ENCODE results near the gene CHSY1. TPM values are rescaled to one million over a fixed set of nuclear protein-coding genes. Genes with fewer than 3 reads are reported as not detected.

Gene CHSY1
- total RNA-seq, 5 donors from 2014 or later (not counting 1 experiment from before 2014, with no cell fraction given): 10.8 to 17.7 (median 14.8) TPM

DNA sequence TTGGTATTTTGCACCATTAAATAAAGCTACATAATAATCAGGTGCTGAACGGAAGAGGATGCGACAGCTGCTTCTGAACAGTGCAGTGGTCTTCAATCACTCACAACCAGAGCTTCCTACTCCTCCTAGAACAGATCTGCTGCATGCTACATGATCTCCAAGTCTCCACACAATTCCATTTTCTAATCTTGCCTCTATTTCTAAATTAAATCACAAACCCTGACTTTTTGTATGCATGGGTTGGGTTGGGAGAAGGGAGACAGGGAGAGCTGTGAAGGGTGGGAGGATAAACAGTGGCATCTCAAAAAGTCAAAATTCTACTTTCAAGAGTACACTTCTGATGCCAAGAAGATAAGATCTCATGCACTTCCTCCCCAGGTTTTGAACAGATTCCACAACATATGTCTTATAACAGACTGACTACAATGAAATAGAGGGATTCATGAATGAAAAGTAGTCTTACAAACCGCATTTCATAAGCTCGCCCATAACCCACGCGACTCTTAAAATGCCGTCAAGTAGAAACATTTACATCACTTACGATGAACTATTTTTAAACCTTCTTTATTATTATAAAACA is 57.2 kb downstream of the CHSY1 start:
- H3K36me3 ChIP-seq (ENCODE audit: control insufficient read depth in 2 of 2, extremely low read depth in 1 of 2, insufficient read depth in 1 of 2, low read length in 1 of 2): no peaks in the 10 kb centered on the region
- no peak overlapping the region for H3K27ac ChIP-seq (ENCODE audit: low read length)
- H3K9me3 ChIP-seq: no peaks in the 10 kb centered on the region
- Mint-ChIP-seq H3K4me3 (peak overlapping the region in 2 of 3 donors; percentile 13 to 62), H3K27me3 (no peaks in the 10 kb centered on the region), H3K36me3 (no peaks in the 10 kb centered on the region), H3K9me3 (no peaks in the 10 kb centered on the region), H3K27ac (peak overlapping the region in 1 of 2 donors; percentile 18), H3K4me1 (peaks cover 64 to 80% (median 79%) of the 10 kb centered on the region in 3 donors)
- no peak overlapping the region for H3K4me3 ChIP-seq (ENCODE audit: control insufficient read depth in 1 of 2, extremely low read depth in 1 of 2, low read length in 1 of 2)
- WGBS (ENCODE audit: insufficient coverage): 67% methylated on average over 2 of the region's 8 CpGs
- H3K27me3 ChIP-seq (replicated peaks in 1 of 2; ENCODE audit: control insufficient read depth in 2 of 2, extremely low read depth in 1 of 2, insufficient read depth in 2 of 2, low read length in 1 of 2): no peaks in the 10 kb centered on the region
- ChIA-PET POLR2A (interaction anchor here in 1 of 2 donors (0.6 kb wide), 1 partner anchor 1527 kb away, joined by 3 read pairs; no protein-coding TSS in a partner anchor), CTCF (interaction anchor here in 1 of 2 donors (1.2 kb wide), 1 partner anchor 12 kb away, joined by 3 read pairs; no protein-coding TSS in a partner anchor)
- ATAC-seq (replicated peaks in 1 of 4) (peak; percentile 23 to 68 (median 65)), DNase-seq (peak in 1 of 35 experiments; percentile 12)
- H3K4me1 ChIP-seq (ENCODE audit: control insufficient read depth in 1 of 2, extremely low read depth in 1 of 2, insufficient read depth in 2 of 2, low read length in 2 of 2): peaks cover 16 to 39% of the 10 kb centered on the region in 2 experiments

DNA sequence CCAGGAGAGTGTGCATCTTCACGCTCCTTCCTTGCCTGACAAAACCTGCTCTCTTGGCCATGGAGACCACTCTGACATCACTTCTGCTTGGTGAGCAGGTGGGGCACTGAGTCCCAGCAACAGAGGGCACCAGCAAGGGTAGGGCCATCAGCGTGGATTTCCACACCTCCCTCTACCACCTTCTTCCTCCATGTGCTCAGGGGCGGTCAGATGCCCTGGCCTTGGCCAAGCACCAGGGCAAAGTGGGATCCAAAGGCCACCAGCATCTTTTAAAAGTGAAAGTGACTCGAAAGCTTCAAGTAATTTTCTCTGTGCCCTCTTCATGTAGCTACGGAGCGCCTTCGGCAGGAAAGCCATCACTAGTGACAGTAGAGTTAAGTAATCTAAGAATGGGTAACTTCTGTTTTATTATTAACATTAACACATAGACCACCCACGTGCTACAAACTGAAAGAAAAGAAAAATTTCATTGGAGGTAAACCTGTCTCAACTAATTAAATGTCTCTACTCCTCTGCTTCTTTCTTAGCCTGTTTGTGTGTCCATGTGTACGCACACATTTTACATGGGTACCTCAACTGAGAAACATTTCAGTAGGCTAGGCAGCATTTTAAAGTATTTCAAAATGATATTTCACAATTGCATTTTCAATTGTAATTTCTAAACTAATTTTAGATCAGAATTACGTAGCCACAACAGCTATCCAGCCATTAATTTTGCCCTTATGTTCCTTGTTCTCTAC is 57.9 kb downstream of the CHSY1 start:
- H3K27me3 Mint-ChIP-seq: no peaks in the 10 kb centered on the region
- ATAC-seq (replicated peaks in 1 of 4) (no peak), DNase-seq (no peak)
- ChIA-PET POLR2A (no interaction called here), CTCF (no interaction called here)
- no peaks in the 10 kb centered on the region for H3K9me3 Mint-ChIP-seq
- peak overlapping the region in 2 of 3 donors; percentile 13 to 62 for H3K4me3 Mint-ChIP-seq
- peaks cover 63 to 80% (median 78%) of the 10 kb centered on the region in 3 donors for H3K4me1 Mint-ChIP-seq
- Histone ChIP-seq H3K27ac (ENCODE audit: low read length) (no peak overlapping the region), H3K27me3 (replicated peaks in 1 of 2; ENCODE audit: control insufficient read depth in 2 of 2, extremely low read depth in 1 of 2, insufficient read depth in 2 of 2, low read length in 1 of 2) (no peaks in the 10 kb centered on the region), H3K4me1 (ENCODE audit: control insufficient read depth in 1 of 2, extremely low read depth in 1 of 2, insufficient read depth in 2 of 2, low read length in 2 of 2) (peaks cover 15 to 37% of the 10 kb centered on the region in 2 experiments), H3K9me3 (no peaks in the 10 kb centered on the region), H3K4me3 (ENCODE audit: control insufficient read depth in 1 of 2, extremely low read depth in 1 of 2, low read length in 1 of 2) (no peak overlapping the region), H3K36me3 (ENCODE audit: control insufficient read depth in 2 of 2, extremely low read depth in 1 of 2, insufficient read depth in 1 of 2, low read length in 1 of 2) (no peaks in the 10 kb centered on the region)
- WGBS (ENCODE audit: insufficient coverage): 91% methylated on average over 5 of the region's 10 CpGs
- H3K27ac Mint-ChIP-seq: peak overlapping the region in 1 of 2 donors; percentile 25
- peaks cover 4% of the 10 kb centered on the region for H3K36me3 Mint-ChIP-seq

DNA sequence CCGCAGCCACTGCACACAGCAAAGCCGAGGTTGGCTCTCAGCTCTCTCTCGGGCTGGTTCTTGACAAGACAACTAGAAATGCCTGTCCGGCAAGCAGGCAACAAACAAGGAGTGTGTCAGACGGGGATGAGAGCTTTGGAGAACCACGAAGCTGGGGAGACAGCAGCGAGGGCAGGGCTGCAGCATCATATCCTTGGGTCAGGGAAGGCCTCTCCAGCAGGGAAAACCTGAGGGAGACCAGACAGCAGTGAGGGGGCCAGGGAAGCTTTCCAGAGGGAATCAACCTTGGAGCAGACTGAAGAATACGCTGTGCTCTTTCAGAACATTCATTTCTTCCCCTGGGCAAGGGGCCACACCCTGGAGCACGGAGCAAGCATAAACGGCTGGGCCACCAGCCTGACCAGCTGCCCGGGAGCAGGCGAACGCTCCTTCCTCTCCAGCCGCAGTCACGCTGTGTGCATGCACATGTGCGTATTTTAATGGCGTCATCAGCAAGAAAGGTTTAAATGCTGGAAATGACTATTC is 58.7 kb downstream of the CHSY1 start:
- no peaks in the 10 kb centered on the region for H3K27me3 ChIP-seq (replicated peaks in 1 of 2; ENCODE audit: control insufficient read depth in 2 of 2, extremely low read depth in 1 of 2, insufficient read depth in 2 of 2, low read length in 1 of 2)
- no peak for DNase-seq
- Mint-ChIP-seq H3K4me1 (peaks cover 64 to 77% (median 77%) of the 10 kb centered on the region in 3 donors), H3K4me3 (peak overlapping the region in 1 of 3 donors; percentile 43), H3K9me3 (no peaks in the 10 kb centered on the region), H3K27ac (no peak overlapping the region), H3K36me3 (peaks cover 7% of the 10 kb centered on the region), H3K27me3 (no peaks in the 10 kb centered on the region)
- H3K4me3 ChIP-seq (ENCODE audit: control insufficient read depth in 1 of 2, extremely low read depth in 1 of 2, low read length in 1 of 2): no peak overlapping the region
- H3K36me3 ChIP-seq (ENCODE audit: control insufficient read depth in 2 of 2, extremely low read depth in 1 of 2, insufficient read depth in 1 of 2, low read length in 1 of 2): no peaks in the 10 kb centered on the region
- H3K27ac ChIP-seq (ENCODE audit: low read length): no peak overlapping the region
- ChIA-PET CTCF (interaction anchor here in 1 of 2 donors (0.8 kb wide), 1 partner anchor 65 kb away, joined by 3 read pairs; no protein-coding TSS in a partner anchor), POLR2A (no interaction called here)
- peaks cover 15 to 35% of the 10 kb centered on the region in 2 experiments for H3K4me1 ChIP-seq (ENCODE audit: control insufficient read depth in 1 of 2, extremely low read depth in 1 of 2, insufficient read depth in 2 of 2, low read length in 2 of 2)
- WGBS (ENCODE audit: insufficient coverage): 98% methylated on average over 17 of the region's 17 CpGs
- no peaks in the 10 kb centered on the region for H3K9me3 ChIP-seq
- ATAC-seq (replicated peaks in 1 of 4): no peak

DNA sequence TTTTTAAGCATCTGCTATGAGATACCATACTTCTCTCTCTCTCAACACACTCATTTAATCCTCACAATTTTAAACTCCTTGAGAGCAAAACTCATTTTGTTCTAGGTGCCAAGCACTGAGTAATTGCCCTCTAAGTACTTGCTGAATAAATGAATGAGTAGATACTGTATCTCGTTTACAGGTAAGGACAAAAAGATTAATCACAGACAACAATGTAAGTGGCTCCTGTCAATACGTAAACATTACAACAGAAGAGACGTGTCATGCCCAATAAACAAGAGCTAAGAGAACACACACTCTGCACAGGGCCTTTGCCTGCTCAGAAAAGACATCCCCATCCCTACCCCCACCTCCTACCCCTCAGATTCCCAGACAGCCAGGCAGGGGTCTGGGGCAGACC is 59.8 kb downstream of the CHSY1 start:
- H3K4me3 Mint-ChIP-seq: no peak overlapping the region

DNA sequence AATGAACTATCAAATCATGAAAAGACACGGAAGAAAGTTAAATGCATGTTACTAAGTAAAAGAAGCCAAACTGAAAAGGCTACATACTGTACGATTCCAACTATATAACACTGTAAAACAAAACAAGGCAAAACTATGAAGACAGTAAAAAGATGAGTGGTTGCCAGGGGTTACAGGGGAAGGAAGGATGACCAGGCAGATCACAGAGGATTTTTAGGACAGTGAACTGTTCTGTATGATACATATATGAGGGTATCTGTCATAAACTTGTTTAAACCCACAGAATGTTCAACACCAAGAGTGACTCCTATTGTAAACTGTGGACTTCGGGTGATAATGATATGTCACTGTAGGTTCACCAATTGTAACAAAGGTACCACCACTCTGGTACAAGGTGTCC is 60.6 kb downstream of the CHSY1 start:
- no CpG with 5 or more reads among the region's 3 CpGs for WGBS (ENCODE audit: insufficient coverage)
- H3K36me3 ChIP-seq (ENCODE audit: control insufficient read depth in 2 of 2, extremely low read depth in 1 of 2, insufficient read depth in 1 of 2, low read length in 1 of 2): no peaks in the 10 kb centered on the region
- H3K27ac Mint-ChIP-seq: no peak overlapping the region
- no peak for ATAC-seq (replicated peaks in 1 of 4)
- no peaks in the 10 kb centered on the region for H3K9me3 ChIP-seq
- H3K27me3 ChIP-seq (replicated peaks in 1 of 2; ENCODE audit: control insufficient read depth in 2 of 2, extremely low read depth in 1 of 2, insufficient read depth in 2 of 2, low read length in 1 of 2): no peaks in the 10 kb centered on the region
- no peak overlapping the region for H3K4me3 ChIP-seq (ENCODE audit: control insufficient read depth in 1 of 2, extremely low read depth in 1 of 2, low read length in 1 of 2)
- peaks cover 69 to 77% (median 73%) of the 10 kb centered on the region in 3 donors for H3K4me1 Mint-ChIP-seq
- peaks cover 15 to 35% of the 10 kb centered on the region in 2 experiments for H3K4me1 ChIP-seq (ENCODE audit: control insufficient read depth in 1 of 2, extremely low read depth in 1 of 2, insufficient read depth in 2 of 2, low read length in 2 of 2)
- H3K27me3 Mint-ChIP-seq: no peaks in the 10 kb centered on the region
- no peak overlapping the region for H3K4me3 Mint-ChIP-seq
- H3K36me3 Mint-ChIP-seq: peaks cover 7% of the 10 kb centered on the region
- ChIA-PET CTCF (no interaction called here), POLR2A (no interaction called here)
- DNase-seq: no peak
- H3K27ac ChIP-seq (ENCODE audit: low read length): no peak overlapping the region
- no peaks in the 10 kb centered on the region for H3K9me3 Mint-ChIP-seq

More for the DNA sequence above, 59.8 kb downstream of the CHSY1 start:
- ChIA-PET POLR2A (no interaction called here), CTCF (no interaction called here)
- no peaks in the 10 kb centered on the region for H3K36me3 ChIP-seq (ENCODE audit: control insufficient read depth in 2 of 2, extremely low read depth in 1 of 2, insufficient read depth in 1 of 2, low read length in 1 of 2)
- H3K4me1 ChIP-seq (ENCODE audit: control insufficient read depth in 1 of 2, extremely low read depth in 1 of 2, insufficient read depth in 2 of 2, low read length in 2 of 2): peaks cover 15 to 35% of the 10 kb centered on the region in 2 experiments
- no peaks in the 10 kb centered on the region for H3K27me3 ChIP-seq (replicated peaks in 1 of 2; ENCODE audit: control insufficient read depth in 2 of 2, extremely low read depth in 1 of 2, insufficient read depth in 2 of 2, low read length in 1 of 2)
- peaks cover 7% of the 10 kb centered on the region for H3K36me3 Mint-ChIP-seq
- DNase-seq: no peak
- H3K9me3 Mint-ChIP-seq: no peaks in the 10 kb centered on the region
- no peaks in the 10 kb centered on the region for H3K27me3 Mint-ChIP-seq
- ATAC-seq (replicated peaks in 1 of 4): no peak
- H3K9me3 ChIP-seq: no peaks in the 10 kb centered on the region
- peaks cover 69 to 80% (median 77%) of the 10 kb centered on the region in 3 donors for H3K4me1 Mint-ChIP-seq
- H3K4me3 ChIP-seq (ENCODE audit: control insufficient read depth in 1 of 2, extremely low read depth in 1 of 2, low read length in 1 of 2): no peak overlapping the region
- H3K27ac ChIP-seq (ENCODE audit: low read length): no peak overlapping the region
- no peak overlapping the region for H3K27ac Mint-ChIP-seq
- WGBS (ENCODE audit: insufficient coverage): 94% methylated on average over 2 of the region's 3 CpGs

DNA sequence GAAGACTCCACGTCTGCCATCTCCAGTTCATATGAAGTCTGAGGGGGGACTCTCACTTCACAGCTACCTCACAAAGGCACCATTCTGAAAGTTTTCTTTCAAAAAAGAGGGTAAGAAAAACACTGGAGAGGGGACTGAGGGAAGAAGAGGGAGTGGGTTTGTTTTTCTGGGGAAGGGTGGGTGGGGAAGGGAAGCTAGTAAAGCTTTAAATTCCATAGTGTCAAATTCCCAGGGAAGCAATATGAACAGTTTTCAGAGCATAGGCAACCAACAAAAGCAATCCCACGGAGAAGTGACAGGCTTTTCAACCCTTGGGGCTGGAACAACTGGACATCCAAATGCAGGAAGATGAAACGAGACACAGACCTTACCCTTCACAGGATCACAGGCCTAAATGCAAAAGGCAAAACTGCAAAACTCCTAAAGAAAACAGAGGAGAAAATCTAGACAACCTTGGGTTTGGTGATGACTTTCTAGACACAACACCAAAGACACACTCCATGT is 61.7 kb downstream of the CHSY1 start:
- Mint-ChIP-seq H3K4me1 (peaks cover 61 to 69% (median 66%) of the 10 kb centered on the region in 3 donors), H3K36me3 (peaks cover 7% of the 10 kb centered on the region), H3K4me3 (no peak overlapping the region), H3K9me3 (no peaks in the 10 kb centered on the region), H3K27ac (no peak overlapping the region), H3K27me3 (no peaks in the 10 kb centered on the region)
- no peak for DNase-seq
- ATAC-seq (replicated peaks in 1 of 4): no peak
- Histone ChIP-seq H3K9me3 (no peaks in the 10 kb centered on the region), H3K4me1 (ENCODE audit: control insufficient read depth in 1 of 2, extremely low read depth in 1 of 2, insufficient read depth in 2 of 2, low read length in 2 of 2) (peaks cover 13 to 31% of the 10 kb centered on the region in 2 experiments), H3K27ac (ENCODE audit: low read length) (no peak overlapping the region), H3K36me3 (ENCODE audit: control insufficient read depth in 2 of 2, extremely low read depth in 1 of 2, insufficient read depth in 1 of 2, low read length in 1 of 2) (no peaks in the 10 kb centered on the region), H3K27me3 (replicated peaks in 1 of 2; ENCODE audit: control insufficient read depth in 2 of 2, extremely low read depth in 1 of 2, insufficient read depth in 2 of 2, low read length in 1 of 2) (no peaks in the 10 kb centered on the region), H3K4me3 (ENCODE audit: control insufficient read depth in 1 of 2, extremely low read depth in 1 of 2, low read length in 1 of 2) (no peak overlapping the region)
- WGBS (ENCODE audit: insufficient coverage): 100% methylated on average over 1 of the region's 3 CpGs
- POLR2A ChIA-PET: no interaction called here
- CTCF ChIA-PET: no interaction called here
